Stimulated activated effector memory CD8-positive, alpha-beta T cell treated with anti-CD3 and anti-CD28 coated beads, Interleukin-12 subunit alpha, Interleukin-12 subunit beta, amount 100 ng/mL, for 72 hours (primary cell): ENCODE measurements around the gene PRDM16.
A peak's percentile ranks its signal among the peaks of the same experiment; 100 is the strongest.

ENCODE experiments used
- ATAC-seq: fragments of 150-1000 bp; cut with Tn5 transposase; 2 replicates; pipeline ENCODE4 v1.10.0; 2021
- DNase-seq, 2 donors: peaks; one replicate each; pipeline ENCODE4 v3.0.0; 2021 to 2022; ENCODE audit warnings: low spot score in 2 of 2
- H3K27ac Mint-ChIP-seq: one replicate; pipeline ENCODE4 v1.8.0; 2022; ENCODE audit warnings: mild to moderate bottlenecking, mixed read lengths
- H3K36me3 Mint-ChIP-seq: one replicate; pipeline ENCODE4 v1.8.0; 2022; ENCODE audit warnings: mild to moderate bottlenecking, mixed read lengths
- H3K4me1 Mint-ChIP-seq: one replicate; pipeline ENCODE4 v1.8.0; 2022; ENCODE audit warnings: mixed read lengths
- H3K4me3 Mint-ChIP-seq: one replicate; pipeline ENCODE4 v1.8.0; 2022; ENCODE audit warnings: mild to moderate bottlenecking, mixed read lengths
- H3K9me3 Mint-ChIP-seq: one replicate; pipeline ENCODE4 v1.8.0; 2022; ENCODE audit warnings: mixed read lengths

PRDM16 gene

GRCh38 chr1:3029481-3029961, 39.5 kb upstream of the PRDM16 start:
- H3K4me1 Mint-ChIP-seq: peaks cover 17% of the 10 kb centered on the region
- H3K9me3 Mint-ChIP-seq: no peaks in the 10 kb centered on the region
- H3K4me3 Mint-ChIP-seq: no peak overlapping the region
- H3K36me3 Mint-ChIP-seq: no peaks in the 10 kb centered on the region
- DNase-seq: no peak
- H3K27ac Mint-ChIP-seq: no peak overlapping the region
- no peak for ATAC-seq

DNA sequence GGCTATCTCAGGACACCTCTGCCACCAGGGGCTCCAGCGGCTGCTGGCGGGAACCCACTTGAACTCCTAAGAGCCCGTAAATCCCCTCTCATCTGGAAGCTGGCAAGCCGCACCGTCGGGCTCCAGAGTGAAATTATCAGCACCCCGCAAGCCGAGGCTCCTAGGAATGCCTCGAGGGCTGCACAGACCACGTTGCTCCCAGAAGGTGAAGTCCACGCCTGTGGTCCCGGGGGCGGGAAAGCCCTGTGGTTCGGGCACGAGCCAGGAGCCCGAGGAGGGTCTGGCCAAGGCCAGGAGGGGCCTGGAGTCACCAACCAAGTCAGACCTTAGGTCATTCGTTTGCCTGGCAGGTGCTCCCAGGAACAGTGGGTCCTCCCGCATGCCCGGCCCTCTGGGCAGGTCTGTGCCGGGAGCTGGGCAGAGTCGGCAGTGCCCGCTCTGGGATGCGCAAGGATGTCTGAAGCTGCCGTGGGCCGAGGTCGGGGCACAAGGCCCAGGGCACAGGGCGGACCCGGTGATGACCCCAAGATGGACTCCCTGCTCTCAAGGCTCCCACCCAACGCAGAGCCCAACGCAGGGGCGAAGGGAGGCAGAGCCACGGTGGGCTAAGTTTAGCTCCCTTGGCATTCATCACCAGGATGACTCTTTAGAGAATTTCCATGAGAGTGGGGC, 38.9 kb upstream of the PRDM16 start:
- Mint-ChIP-seq H3K27ac (no peak overlapping the region), H3K4me3 (no peak overlapping the region), H3K9me3 (no peaks in the 10 kb centered on the region), H3K36me3 (no peaks in the 10 kb centered on the region), H3K4me1 (peaks cover 17% of the 10 kb centered on the region)
- ATAC-seq (no peak), DNase-seq (no peak)

- Mint-ChIP-seq H3K27ac (no peak overlapping the region), H3K4me3 (no peak overlapping the region), H3K4me1 (peaks cover 17% of the 10 kb centered on the region), H3K9me3 (no peaks in the 10 kb centered on the region), H3K36me3 (no peaks in the 10 kb centered on the region)
- DNase-seq (no peak), ATAC-seq (no peak)
Measured at GRCh38 chr1:3030663-3031381, 38.2 kb upstream of the PRDM16 start.

DNA sequence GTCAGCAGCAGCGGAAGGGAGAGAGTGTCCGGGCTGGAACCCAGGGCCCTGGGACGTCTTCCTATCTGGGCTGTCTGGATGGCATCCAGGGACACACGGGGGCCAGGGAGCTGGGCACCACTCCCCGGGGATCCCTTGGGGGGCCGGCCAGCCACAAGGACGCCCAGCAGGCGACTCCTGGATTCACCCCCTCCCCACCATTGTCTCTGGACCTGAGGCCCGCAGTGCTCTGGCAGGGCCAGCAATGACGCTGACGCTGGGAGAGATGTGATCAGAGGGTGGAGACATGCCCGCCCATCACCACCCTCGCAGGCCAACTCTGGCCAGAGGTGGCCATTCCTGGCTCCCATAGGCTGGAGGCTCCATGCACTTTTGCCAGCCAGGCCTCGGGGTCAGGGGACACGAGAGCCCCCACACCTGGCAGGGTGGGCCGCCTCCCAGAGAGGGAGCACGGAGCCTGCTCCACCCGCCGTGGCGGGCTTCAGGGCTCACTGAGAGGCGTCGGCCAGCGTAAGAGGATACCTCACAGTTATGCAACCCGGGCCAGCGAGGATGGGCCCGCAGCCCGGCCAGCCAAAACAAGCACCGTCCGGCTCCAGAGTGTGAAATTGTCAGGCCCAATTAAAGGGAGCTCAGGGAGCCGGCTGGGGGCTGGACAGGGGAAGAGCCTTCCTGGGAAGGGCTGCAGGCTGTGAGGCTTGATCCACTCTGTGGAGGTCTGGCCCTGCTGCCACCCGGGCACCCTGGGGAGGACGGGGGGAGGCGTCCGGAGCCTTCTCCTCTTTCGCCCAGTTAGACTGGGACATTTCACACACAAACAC, 37.4 kb upstream of the PRDM16 start:
- DNase-seq: no peak
- Mint-ChIP-seq H3K27ac (no peak overlapping the region), H3K36me3 (no peaks in the 10 kb centered on the region), H3K4me3 (no peak overlapping the region), H3K9me3 (no peaks in the 10 kb centered on the region), H3K4me1 (peaks cover 17% of the 10 kb centered on the region)
- ATAC-seq: no peak

GRCh38 chr1:3032371-3033039, 36.5 kb upstream of the PRDM16 start:
- Mint-ChIP-seq H3K4me1 (peaks cover 17% of the 10 kb centered on the region), H3K36me3 (no peaks in the 10 kb centered on the region), H3K4me3 (no peak overlapping the region), H3K27ac (no peak overlapping the region), H3K9me3 (no peaks in the 10 kb centered on the region)
- DNase-seq (no peak), ATAC-seq (no peak)

DNA sequence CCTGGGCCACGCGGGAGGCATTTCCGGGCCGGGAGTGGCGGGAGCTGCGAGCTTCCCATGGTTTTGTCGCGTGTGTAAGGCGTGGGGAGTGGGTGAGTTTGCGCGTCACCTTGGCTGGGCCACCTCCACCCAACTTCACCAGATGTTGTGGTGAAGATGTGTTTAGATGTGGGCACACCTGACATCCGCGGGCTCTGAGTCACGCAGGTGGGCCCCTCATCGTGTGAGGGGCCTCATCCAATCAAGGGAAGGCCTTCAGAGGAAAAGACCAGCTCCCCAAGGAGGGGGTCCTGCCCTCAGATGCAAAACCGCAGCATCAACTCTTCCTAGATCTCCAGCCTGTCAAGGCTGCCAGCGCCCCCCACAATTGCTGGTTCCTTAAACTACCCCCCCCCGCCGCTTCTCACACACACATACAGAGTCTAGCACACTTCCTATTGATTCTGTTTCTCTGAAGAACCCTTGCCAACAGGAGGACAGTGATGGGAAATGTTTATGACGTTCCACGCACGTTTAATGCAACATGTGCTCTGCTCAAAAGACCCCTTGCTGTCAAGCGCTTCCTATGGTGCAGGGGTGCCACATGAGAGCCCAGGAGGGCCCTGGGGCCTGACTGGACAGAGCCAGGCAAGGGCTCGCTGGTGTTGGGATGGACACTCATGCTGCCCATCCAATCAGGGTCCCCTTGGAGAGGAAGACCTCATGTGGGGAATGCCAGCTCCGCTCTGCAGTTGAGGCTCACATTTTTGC, 35.8 kb upstream of the PRDM16 start:
- ATAC-seq: no peak
- Mint-ChIP-seq H3K36me3 (no peaks in the 10 kb centered on the region), H3K27ac (peak overlapping the region; percentile 37), H3K4me1 (peaks cover 17% of the 10 kb centered on the region), H3K9me3 (no peaks in the 10 kb centered on the region), H3K4me3 (no peak overlapping the region)
- DNase-seq: no peak

- H3K9me3 Mint-ChIP-seq: no peaks in the 10 kb centered on the region
- peak overlapping the region; percentile 37 for H3K27ac Mint-ChIP-seq
- H3K4me1 Mint-ChIP-seq: peaks cover 17% of the 10 kb centered on the region
- ATAC-seq (no peak), DNase-seq (no peak)
- H3K36me3 Mint-ChIP-seq: no peaks in the 10 kb centered on the region
- H3K4me3 Mint-ChIP-seq: no peak overlapping the region
Measured at GRCh38 chr1:3033790-3034090, 35.3 kb upstream of the PRDM16 start.

DNA sequence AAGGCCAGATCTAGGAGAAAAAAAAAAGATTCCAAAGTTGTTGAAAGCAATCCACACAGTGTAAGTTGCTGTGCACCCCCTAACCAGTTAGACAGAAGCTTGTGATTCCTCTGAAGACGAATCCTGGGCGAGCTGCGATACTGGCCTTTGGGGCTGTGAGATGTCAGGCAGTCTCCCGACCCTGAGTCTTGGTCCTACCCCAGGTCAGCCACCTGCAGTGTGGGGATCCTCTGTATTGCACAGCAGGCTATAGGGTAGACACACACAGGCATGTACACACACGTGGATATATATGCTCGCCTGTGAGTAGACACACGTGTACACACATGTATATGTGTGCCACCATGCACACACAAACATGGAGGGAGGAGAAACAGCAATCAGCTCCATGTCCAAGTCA, 34.8 kb upstream of the PRDM16 start:
- Mint-ChIP-seq H3K36me3 (no peaks in the 10 kb centered on the region), H3K4me3 (no peak overlapping the region), H3K9me3 (no peaks in the 10 kb centered on the region), H3K4me1 (peaks cover 17% of the 10 kb centered on the region), H3K27ac (no peak overlapping the region)
- no peak for ATAC-seq
- DNase-seq: no peak

DNA sequence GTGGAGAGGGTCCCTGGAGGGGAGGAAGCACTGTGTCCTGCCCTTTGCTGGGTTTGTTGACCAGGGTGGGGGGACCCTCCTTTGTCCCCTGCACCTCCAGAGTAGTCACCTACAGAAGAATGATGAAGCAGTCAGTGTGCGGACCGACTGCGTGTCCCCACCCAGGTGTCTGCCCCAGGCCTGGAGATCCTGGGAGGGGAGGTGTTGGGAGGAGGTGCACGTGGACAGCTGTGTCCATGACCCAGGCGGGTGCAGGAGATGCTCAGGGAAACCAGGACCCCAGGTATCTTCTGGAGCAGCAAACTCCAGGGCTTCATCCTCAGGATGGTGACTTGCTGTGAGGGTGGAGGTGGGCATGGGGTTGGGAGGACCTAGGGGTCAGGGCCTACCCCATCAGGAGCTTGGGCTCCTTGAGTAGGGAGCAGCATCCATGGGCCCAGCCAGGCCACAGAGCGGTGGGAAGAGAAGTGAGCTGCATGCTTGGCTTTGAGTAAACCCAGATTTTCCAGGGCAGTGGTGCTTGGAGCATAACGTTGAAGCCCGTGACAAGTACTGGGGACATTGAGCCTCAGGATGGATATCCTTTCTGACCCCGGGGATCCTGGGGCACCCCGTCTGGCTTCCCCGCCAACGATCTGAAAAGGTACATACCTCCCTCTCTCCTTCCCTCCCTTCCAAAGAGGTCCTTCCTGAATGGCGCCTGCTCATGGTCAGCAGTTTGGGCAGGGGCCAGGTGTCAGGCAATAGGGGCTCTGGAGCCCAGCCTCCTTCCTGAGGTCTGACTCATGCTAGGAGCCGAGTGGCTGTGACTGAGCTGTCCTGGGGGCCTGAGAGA, 34.1 kb upstream of the PRDM16 start:
- Mint-ChIP-seq H3K36me3 (no peaks in the 10 kb centered on the region), H3K27ac (no peak overlapping the region), H3K9me3 (no peaks in the 10 kb centered on the region), H3K4me1 (peaks cover 17% of the 10 kb centered on the region), H3K4me3 (no peak overlapping the region)
- ATAC-seq (no peak), DNase-seq (no peak)

GRCh38 chr1:3035563-3036446, 33.2 kb upstream of the PRDM16 start:
- H3K9me3 Mint-ChIP-seq: no peaks in the 10 kb centered on the region
- no peak overlapping the region for H3K4me3 Mint-ChIP-seq
- ATAC-seq (no peak), DNase-seq (no peak)
- no peaks in the 10 kb centered on the region for H3K36me3 Mint-ChIP-seq
- H3K27ac Mint-ChIP-seq: no peak overlapping the region
- H3K4me1 Mint-ChIP-seq: peaks cover 17% of the 10 kb centered on the region

- Mint-ChIP-seq H3K27ac (no peak overlapping the region), H3K9me3 (no peaks in the 10 kb centered on the region), H3K36me3 (no peaks in the 10 kb centered on the region), H3K4me3 (no peak overlapping the region), H3K4me1 (peaks cover 17% of the 10 kb centered on the region)
- ATAC-seq: no peak
- no peak for DNase-seq
Measured at GRCh38 chr1:3036447-3037280, 32.3 kb upstream of the PRDM16 start.

DNA sequence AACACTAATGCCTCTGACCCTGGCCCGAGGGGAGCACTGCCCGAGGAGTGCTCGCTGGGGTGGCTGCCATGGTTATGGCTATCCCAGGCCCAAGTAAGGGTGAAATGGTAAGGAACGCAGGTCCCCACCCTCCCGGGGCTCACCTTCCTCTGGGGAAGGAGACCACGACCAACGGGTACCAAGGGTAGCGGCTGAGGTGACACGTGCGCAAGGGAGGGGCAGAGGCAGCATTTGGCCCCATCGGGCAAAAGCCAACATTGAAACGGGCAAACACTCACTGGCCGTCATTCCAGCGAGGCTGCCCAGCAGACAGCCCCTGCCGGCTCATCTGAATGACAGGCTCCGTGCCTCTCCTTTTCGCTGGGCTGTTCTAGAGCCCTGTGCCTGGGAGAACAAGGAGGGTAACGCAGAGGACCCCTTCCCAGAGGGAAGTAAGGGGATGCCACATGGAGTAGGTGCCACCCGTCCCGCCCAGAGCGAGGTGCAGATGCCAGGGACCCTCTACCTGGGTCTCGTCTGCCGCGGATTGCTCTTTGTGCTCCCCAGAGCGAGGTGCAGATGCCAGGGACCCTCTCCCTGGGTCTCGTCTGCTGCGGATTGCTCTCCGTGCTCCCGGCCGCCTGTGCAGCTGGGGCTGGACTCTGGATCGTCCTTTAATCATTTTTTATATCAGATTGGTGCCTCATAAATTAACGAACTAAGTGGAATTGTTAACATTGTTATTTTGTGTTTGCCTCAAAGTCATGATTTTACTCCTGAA, 31.5 kb upstream of the PRDM16 start:
- no peaks in the 10 kb centered on the region for H3K36me3 Mint-ChIP-seq
- peaks cover 11% of the 10 kb centered on the region for H3K4me1 Mint-ChIP-seq
- ATAC-seq: no peak
- DNase-seq: no peak
- H3K9me3 Mint-ChIP-seq: no peaks in the 10 kb centered on the region
- H3K4me3 Mint-ChIP-seq: no peak overlapping the region
- no peak overlapping the region for H3K27ac Mint-ChIP-seq
